GM21825 (cell line): Measurements from ENCODE around the gene RXRA.

Source experiments
- ATAC-seq: cut with Tn5 transposase; IDR thresholded peaks from one replicate; pipeline ENCODE4 v1.9.1; 2021; ENCODE audit warnings: mild to moderate bottlenecking, moderate library complexity; ENCODE audit not compliant: unreplicated experiment

Gene RXRA

DNA sequence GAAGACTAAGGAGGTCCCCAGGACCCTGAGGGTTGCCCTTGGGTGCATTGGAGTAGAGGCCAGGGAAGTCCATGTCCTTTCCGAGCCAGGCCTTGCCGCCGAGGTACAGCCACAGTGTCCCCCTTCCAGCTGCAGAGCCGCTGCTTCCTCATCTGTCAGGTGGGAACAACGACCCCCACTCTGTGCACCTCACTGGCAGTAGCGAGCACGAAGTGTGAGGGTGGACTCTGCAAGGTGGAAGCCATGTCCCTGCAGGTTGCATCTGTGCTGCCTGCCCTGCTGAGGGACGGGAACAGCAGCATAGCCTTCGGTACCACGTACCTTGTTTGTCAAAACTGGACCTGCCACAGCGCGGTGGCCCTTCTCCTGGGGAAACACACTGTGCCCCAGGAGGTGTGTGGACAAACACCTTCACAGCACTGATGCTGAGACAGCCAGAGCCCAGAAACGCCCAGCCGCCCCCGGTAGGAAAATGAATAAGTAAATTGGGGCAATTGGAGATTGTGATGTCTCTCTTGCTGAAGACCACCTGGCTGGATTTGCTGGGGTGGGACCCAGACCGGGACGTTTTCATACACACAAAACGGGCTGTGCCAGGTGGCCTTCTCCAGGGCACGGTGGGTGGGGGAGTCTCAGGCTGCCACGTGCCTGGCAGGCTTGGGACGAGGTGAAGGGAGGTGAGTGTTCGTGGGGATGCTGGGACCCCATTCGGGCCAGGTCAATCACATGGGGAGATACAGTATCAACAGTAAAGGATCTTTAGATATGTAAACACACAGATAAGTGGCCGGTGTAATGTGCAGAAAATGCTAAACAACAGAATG is 157.3 kb downstream of the RXRA start:
- no peak for ATAC-seq

DNA sequence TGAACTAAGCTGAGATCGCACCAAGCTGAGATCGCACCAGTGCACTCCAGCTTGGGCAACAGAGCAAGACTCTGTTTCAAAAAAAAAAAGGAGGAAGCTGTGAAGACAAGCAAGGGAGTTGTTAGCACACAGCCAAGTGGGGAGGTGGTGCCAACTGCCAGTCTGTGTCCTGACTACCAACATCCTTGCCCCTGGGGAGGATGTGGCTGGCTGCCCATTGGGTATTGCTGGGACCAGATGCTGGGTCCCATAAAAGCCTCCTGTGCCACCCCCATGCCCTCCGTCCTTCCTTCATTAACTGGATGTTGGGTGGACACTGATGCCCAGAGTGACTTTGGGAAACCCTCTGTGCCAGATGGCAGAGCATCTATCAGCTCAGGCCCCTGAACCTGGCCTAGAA is 158.2 kb downstream of the RXRA start:
- no peak for ATAC-seq

DNA sequence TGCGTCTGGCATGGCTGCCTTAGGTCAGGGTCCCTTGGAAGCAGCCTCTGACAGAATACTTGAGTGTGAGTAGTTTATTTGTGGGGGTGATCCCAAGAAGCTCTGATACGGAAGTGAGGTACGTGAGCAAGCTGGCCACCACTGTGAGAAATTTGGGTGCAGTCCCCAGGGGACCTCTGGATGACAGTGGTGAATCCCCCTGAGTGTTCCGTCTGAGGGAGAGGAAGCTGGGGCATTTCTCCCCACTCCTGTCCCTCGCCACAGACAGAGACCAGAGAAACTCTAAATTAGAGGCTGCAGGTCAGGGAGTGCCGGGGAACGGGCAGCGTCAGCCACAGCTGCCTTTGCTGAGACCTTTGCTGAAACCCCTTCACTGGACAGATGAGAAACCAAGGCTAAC is 159.4 kb downstream of the RXRA start:
- no peak for ATAC-seq

DNA sequence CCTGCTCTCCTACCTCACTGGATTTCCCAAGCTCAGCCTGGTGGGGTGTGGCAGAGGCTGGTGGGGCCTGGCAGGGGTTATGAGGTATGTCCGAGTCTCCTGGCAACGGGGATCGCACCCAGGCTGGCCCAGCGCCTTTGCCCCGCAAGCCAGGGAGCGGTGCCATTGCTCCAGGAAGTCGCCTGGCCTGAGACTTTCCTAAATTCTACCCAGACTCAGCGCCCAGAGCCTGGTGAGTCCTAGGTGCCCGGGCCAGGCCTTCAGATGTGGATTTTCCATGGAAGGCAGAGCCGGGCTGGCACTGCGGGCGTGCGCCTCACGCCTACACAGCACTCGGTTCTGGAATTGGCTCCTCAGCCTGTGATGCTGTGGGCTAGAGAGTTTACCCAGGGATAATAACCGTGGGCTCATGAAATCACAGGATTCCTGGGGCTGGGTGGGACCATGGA is 159.9 kb downstream of the RXRA start:
- no peak for ATAC-seq

DNA sequence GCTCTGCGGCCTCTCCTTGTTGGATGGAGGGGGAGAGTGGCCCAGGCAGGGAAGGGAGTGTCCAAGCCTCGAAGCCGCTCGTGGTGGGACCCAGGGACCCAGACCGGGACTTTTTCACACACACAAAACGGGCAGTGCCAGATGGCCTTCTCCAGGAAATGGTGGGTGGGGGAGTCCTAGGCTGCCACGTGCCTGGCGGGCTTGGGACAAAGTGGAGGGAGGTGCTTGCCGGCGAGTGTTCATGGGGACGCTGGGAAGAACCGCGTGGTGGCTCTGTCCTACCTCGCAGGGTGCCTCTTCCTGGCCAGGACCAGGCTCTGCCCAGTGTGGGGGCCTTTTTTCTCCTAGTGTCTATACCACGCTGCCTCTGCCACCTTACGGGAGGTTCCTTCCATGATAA is 160.3 kb downstream of the RXRA start:
- ATAC-seq = no peak
